Fibroblast of skin of scalp (primary cell): ENCODE data around the gene LMO2.

Source experiments
- DNase-seq: peaks from one replicate; pipeline ENCODE4 v3.0.0-alpha.2; 2013

LMO2 gene

DNA sequence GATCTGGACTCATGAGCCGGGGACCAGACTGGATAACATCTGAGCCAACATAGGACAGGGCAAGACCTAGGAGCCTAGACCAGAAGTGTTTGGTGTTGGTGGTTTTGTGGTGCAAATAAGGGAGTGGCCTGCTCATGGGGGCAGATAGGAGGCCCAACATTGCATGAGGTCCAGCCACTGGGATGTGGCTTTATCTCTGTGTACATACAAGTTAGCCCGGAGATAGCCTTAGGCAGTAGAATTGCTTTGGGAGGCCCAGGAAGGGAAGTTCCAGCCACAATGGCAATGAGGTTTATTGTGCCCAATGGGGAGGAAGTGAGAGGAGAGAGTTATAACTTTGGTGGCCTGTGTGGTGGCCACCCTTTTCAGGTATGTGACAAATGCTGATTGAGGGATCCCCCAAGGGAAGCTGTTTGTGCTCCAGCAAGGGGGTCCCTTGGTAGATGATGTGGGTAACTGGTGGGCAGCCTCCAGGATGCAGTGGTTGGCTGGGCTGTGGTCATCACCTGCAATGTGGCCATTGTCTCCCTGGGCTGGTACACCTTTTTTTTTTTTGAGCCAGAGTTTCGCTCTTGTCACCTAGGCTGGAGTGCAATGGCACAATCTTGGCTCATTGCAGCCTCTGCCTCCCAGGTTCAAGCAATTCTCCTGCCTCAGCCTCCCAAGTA, 6.4 kb downstream of the LMO2 start:
- DNase-seq = no peak

DNA sequence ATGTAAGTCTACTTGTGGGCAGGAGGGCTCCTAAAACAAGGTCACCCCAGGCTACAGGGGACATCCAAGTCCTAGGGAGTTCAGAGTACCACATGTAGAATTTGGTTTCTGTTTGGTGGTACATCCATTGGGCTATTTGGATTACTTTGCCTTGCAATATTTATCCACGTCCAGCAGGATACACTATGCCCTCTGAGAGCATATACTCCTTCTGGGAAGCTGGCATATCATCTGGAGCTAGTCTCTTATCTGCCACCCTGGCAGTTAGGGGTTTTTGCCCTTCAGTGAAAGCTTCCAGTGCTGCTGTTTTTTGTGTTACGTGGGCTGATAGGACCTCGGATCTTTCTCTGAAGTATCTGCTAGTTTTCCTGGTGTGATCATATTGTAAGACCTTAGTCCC, 7.3 kb downstream of the LMO2 start:
- DNase-seq = no peak

DNA sequence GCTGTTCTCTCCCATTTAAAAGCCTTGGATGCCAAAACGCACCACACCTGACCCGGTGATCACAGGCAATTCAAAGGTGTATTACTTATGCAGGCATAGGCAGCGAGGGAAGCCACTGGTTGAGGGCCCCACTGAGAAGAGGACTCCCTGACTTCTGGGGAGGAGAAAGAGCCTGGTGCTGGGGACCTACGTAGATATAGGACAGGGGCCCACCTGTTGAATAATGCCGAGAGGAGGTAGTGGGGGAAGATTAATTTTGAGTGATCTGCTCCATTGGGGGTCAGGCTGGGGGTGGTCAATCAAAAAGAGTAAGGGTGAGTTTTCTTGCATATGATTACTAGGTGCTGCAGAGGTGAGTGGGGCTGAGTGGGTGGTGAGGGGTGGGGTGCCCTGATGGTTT, 7.8 kb downstream of the LMO2 start:
- no peak for DNase-seq

DNA sequence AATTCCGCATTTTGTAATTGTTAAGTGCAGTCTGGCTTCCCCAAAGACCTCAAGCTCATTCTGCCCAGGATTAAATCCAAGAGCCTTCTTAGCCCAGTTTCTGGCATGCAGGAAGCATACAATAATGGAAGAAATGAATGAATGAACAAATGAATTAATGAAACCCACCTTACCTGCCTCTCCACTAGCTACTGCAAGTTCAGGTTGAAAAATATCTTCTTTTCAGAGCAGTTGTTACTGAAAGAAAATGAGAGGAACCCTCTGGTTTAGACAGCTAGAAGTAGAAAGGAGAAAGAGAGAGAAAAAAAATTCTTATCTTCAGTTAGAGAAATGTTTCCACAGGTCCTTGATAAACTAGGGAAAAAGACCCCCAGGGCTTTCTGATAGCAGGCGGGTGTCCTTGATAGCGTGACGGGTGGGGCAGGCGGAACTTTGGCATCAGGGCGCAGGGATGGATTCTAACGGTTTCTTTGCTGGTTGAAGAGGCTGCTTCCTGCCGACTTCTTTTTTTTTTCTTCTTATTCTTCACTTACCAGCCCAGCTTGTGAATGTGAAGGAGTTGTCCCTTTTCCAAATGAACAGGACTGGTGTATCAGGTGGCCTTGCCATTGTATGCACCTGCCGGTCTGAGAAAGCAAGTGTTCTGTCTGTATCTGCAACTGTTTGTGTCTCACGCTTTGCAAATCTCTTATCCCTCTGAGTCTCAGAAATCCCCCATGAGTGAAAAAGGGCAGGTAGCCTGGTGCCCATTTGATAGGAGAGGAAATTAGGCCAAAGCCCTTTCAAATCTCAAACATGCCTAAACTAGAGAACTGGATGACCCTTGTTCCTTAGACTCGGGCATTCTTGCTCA, 10.0 kb downstream of the LMO2 start:
- DNase-seq = no peak

DNA sequence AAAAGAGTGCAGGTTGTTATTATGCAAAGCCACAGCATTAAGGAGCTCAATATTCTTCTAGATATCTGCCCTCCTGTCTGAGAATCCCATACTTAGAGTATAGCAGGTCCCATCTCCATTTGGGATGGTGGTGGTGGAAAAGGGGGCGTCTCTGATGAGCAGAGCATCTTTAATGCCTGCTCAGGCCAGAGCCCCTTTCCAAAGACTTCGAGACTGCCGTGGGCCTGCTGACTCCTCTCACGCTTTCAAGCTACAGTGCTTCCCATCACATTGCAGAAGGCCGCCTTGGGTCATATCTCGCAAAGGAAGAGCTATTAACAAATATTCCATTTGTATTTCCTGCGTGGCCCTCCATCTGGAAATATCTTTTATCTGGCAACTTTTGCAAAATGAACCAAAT, 10.9 kb downstream of the LMO2 start:
- no peak for DNase-seq

DNA sequence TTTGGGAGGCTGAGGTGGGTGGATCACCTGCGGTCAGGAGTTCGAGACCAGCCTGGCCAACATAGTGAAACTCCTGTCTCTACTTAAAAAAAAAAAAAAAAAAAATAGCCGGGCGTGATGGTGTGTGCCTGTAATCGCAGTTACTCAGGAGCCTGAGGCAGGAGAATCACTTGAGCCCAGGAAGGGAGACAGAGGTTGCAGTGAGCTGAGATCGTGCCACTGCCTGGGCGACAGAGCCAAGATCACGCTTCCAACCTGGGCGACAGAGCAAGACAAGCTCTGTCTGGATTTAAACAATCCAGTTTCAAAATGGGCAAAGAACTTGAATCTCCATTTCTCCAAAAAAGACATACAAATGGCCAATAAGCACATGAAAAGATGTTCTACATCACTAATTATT, 12.5 kb downstream of the LMO2 start:
- DNase-seq = no peak

DNA sequence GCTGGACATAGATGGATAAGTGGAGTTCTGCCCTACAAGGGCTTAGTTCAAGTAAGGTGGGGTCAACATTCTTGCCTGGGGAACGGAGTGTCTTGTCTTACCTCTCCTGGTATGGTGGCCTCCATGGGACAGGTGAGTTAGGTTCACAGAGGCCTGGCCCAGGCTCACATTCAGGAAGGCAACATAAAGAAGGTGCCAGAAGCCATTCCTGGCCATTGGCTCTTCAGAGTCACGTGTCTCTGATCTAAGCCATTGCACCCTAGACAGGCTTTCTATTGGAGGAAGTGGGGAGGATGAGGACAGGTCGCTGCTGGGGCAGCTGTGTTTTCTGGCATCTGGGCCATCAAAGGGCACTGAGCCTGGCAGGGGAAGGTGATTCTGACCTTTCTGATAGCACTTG, 14.8 kb downstream of the LMO2 start:
- no peak for DNase-seq

DNA sequence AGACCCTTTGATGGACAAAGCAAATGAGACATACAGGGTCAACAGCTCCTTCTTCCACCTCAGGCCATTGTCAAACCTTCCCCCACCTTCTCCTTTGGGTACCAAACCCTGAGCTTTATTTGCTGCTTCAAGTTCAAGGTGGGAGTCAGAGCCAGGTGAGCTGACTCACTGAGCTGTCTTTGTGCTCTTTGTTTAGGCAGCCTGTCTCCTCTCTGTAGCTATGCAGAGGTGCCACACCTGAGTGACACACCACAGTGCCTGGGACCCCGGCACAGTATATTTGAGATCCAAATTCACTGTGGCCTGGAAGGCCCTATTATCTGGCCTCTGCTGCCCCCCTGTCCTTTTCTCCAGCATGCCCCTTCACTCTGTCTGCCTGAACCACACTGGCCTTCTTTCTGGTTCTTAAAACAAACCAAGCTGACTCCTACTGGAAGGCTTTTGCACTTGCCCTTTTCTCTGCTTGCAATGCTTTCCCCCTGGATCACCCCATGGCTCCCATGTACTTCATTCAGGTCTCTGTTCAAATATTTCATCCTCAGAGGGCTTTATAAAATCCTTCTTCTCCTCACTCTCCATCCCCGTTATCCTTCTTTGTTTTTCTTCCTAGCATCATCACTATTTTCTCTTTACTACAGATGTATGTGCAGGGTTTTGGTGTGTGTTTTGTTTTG, 16.1 kb downstream of the LMO2 start:
- DNase-seq = no peak

- no peak for DNase-seq
Measured at GRCh38 chr11:33874910-33875490, 16.9 kb downstream of the LMO2 start.

GRCh38 chr11:33874433-33874832, 17.4 kb downstream of the LMO2 start:
- no peak for DNase-seq

DNA sequence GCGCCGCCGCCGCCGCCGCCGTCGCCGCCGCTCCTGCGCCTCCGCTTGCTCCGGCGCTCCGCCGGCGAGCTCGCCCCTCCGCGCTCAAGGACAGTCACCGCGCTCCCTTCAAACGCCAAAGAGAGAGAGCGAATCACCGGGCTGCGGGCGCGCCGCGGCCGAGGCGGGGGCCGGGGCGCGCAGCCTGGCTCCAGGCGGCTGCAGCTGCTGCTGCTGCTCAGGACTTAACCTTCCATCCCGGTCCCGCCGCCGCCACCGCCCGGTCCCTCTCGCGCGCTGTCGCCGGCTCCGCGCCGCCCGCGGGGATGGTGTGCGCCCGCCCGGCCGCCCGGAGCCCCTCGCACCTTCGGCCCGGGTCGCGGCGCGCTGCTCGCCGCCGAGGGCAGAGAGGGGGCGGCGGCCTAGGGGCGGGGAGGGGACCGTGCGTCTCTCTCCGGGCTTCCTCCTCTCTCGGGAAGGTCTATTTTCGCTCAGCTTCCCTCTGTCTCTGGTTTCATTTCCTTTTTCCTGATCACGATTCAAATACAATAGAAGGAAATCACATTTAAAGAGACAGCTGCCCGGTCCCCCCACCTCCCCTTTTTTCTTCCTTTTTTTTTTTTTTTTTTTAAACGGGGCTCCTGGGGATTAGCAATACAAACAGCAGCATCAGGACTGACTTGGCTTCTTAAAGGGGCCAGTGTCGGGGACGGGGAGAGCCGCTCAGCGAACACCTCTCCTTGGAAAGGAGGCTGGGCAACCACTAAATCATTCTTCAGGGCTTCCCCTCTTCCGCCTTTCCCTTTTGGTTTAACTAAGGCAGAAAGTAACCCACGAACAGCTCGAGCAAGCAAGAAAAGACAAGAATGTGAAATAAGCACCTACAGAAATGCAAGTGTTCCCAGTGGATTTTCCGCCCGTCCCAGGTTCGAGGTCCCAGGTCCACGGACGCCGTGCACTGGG, 22.1 kb downstream of the LMO2 start:
- DNase-seq = peak; percentile 15

DNA sequence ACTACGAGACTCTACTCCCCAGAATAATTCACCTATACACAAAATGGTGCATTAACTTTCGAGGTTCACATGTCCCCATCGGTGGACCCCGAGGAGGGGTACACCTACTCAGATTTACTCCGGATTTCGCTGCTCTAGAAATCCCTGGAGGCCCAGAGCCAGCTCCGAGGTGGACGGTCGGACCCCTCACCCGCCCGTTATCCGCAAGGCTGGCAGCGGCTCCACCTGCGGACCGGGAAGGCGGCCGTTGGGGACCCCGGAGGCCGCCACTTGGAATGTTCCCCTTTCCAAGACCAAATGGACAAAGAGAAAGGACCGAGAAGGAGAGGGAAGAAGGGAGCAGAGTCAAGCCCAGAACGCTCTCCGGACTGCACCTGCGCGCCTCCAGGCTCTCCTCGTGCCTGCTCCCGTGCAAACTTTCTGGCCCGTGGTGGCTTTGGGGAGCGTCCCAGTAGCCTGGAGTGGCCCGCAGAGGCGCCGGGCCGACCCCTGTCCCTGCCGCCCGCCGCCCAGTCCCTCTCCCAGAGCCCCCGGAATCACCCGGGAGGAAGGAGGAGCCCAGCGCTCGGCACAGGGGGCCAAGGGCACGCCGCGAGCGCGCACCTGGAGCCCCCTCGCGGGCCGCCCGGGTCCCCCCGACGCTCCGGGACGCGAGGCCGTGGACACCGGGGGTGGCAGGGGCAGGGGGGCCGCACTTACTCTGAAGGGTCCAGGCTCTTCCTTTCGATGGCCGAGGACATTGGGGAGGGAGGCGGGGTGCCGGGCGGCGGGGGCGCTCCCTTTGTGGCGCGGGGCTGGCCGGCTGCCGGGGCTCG, 23.0 kb downstream of the LMO2 start:
- DNase-seq = no peak

DNA sequence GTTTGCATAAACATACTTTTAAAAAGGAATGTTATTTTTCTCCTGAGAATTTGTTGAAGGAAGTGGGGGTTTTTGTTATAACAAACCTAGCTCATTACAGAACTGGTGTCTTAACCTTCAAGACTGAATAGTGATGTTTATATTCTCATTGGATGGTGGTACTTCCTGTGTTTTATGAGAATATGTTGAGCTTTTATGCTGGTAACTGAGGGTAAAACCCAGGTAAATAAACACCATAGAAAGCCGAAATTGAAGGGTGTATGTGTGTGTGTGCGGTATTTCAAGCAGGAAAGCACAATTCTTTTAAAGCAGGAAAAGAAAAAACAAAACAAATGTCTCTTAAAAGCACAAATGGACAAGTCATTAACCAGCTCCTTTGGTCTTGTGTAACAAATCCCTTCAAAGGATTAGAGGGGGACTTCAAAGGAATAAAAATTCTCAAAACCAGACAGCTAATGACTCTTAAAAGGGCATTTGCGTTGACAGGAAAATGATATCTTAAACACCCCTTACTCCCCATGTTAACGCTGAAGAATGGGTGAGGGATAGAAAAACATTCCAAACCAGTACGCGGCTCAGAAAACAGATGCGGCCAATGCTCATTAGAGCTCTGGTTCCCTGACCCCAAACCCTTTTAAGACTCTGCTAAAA, 23.8 kb downstream of the LMO2 start:
- no peak for DNase-seq

- no peak for DNase-seq
Measured at GRCh38 chr11:33867561-33867960, 24.3 kb downstream of the LMO2 start.

DNA sequence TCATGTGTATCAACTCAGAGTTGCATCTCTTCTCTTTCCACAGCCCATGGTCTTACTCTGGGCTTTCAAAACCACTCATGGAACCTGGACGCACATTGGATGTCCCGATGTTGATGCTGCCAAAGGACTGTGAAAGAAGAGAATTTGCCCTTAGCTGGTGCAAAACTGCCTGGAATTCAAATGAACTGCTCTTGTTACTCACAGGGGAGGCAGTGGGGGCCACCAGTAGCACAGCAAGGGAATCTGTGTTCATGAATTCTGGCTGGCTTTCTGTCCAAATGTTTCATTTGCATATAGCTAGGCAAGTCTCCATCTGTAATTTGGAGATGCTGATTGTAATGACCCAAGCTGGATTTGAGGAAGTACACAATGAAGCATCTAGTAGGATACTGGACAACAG, 24.9 kb downstream of the LMO2 start:
- DNase-seq = no peak

GRCh38 chr11:33864479-33864878, 27.4 kb downstream of the LMO2 start:
- no peak for DNase-seq

DNA sequence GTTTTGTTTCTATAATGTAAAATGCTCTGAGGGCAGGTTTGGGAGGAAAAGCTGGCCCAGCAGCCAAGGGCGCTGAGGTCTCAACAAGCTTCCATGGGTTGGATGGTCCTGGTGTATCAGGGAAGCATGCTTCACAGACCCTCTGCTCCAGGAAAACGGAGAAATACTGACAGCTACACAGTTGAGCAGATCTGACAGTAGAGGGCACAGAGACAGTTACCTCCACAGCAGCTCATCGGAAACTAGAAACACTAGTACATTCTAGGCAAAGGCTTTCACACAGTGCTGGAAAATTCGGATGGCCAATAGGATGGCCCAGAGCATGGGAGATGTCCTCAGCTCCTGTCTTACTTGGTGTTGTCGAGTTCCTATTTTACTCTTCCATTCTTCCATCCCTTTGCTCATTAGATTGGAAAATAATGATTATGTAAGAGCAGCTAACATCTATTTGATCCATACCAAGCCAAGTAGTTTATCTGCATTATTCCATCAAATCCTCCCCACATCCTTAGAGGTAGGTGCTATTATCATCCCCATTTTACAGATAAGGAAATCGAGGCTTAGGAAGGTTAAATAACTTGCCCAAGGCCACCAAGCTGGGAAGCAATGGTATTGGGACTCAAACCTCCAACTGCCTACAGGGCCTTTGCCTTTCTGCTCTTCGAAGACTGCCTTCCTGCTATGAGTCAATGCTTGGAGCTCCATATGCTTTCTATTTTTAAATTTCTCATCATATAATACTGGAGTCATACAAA, 28.3 kb downstream of the LMO2 start:
- no peak for DNase-seq

DNA sequence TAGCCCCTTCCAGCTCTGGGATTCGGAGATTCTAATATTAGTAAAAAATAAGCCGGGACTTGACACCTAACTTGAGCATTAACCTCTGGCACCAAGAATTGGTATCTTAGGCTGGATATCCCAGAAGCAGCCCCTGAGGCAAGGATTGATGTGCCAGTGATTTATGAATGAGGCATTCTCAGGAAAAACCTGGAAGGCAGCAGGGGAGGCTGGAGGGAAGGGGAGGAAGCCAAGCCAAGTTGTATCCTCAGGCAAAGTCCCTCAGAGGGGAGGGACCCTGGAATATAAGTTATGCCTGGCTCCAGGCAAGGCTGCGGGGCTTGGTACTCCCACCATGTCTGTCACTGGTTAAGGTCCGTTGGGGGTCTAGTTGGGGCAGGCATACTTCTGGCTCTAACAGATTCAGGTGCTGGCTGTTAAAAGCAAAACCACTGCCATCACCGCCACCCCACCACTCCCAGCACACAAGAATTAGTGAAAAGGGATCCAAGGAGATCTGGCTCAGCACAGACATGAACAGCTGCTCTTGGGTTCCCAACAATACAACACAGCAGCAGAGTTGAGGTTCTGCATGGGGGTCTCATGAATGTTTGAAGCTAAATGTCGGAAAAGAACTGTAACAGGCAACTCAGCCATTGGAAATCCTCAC, 29.8 kb downstream of the LMO2 start:
- no peak for DNase-seq

DNA sequence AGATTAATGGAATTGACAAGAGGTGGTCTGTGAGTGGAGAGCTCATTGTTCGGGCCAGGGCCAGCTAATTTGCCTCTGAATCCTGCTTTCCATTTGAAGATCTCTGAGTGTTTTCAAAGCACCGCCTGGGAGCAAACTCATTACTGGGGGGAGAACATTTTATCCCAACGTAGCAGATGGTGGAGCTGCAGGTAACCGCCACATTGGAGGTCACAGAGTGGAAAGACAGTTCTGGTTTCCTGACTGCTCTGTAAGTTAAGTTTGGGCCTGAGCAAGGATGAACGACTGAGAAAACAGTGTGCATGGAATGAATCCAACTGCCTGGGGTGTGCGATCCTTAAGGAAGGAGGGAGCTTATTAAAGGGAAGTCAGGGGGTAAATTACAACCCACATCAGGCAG, 30.5 kb downstream of the LMO2 start:
- no peak for DNase-seq
